ENCODE results near the gene SAP30BP.
A peak's percentile ranks its signal among the peaks of the same experiment; 100 is the strongest.

The SAP30BP gene

DNA sequence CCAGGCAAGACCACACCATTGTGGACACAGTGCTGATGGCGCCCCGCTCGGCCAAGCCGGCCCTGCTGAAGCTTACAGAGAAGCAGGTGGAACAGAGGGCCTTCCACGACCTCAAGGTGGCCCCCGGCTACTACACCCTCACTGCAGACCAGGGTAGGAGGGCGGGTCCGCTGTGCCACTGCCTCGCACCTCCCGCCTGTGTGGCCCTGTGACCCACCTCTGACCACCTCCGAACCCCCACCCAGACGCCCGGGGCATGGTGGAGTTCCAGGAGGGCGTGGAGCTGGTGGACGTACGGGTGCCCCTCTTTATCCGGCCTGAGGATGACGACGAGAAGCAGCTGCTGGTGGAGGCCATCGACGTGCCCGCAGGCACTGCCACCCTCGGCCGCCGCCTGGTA is 75.2 kb downstream of the SAP30BP start:
- H3K9ac ChIP-seq (ENCODE audit: low read length in 5 of 5): no peak overlapping the region

GRCh38 chr17:75743625-75744206 is 76.6 kb downstream of the SAP30BP start:
- H3K27me3 ChIP-seq (ENCODE audit: control insufficient read depth in 5 of 5, insufficient read depth in 4 of 5, low read length in 5 of 5): peaks cover 0 to 3% (median 0%) of the 10 kb centered on the region in 5 donors
- no peak overlapping the region for H3K9ac ChIP-seq (ENCODE audit: low read length in 5 of 5)
- H3K27ac ChIP-seq (ENCODE audit: low read depth, low read length): no peak overlapping the region
- peaks cover 3 to 7% (median 5%) of the 10 kb centered on the region in 5 donors for H3K4me1 ChIP-seq (ENCODE audit: control insufficient read depth in 5 of 5, insufficient read depth in 5 of 5, low read length in 5 of 5)
- H3K36me3 ChIP-seq (ENCODE audit: control insufficient read depth in 5 of 5, insufficient read depth in 5 of 5, low read length in 5 of 5): no peaks in the 10 kb centered on the region
- H3K4me3 ChIP-seq (ENCODE audit: low read depth in 1 of 5, low read length in 5 of 5): no peak overlapping the region
- H3K9me3 ChIP-seq (ENCODE audit: control insufficient read depth in 5 of 5, low read length in 5 of 5): no peaks in the 10 kb centered on the region

More for the DNA sequence above, 75.2 kb downstream of the SAP30BP start:
- no peaks in the 10 kb centered on the region for H3K9me3 ChIP-seq (ENCODE audit: control insufficient read depth in 5 of 5, low read length in 5 of 5)
- H3K36me3 ChIP-seq (ENCODE audit: control insufficient read depth in 5 of 5, insufficient read depth in 5 of 5, low read length in 5 of 5): no peaks in the 10 kb centered on the region
- H3K4me3 ChIP-seq (ENCODE audit: low read depth in 1 of 5, low read length in 5 of 5): no peak overlapping the region
- H3K27ac ChIP-seq (ENCODE audit: low read depth, low read length): no peak overlapping the region
- H3K27me3 ChIP-seq (ENCODE audit: control insufficient read depth in 5 of 5, insufficient read depth in 4 of 5, low read length in 5 of 5): peaks cover 0 to 3% (median 0%) of the 10 kb centered on the region in 5 donors
- H3K4me1 ChIP-seq (ENCODE audit: control insufficient read depth in 5 of 5, insufficient read depth in 5 of 5, low read length in 5 of 5): peaks cover 0 to 5% (median under 1%) of the 10 kb centered on the region in 5 donors

GRCh38 chr17:75748706-75749105 is 81.6 kb downstream of the SAP30BP start:
- H3K27me3 ChIP-seq (ENCODE audit: control insufficient read depth in 5 of 5, insufficient read depth in 4 of 5, low read length in 5 of 5): no peaks in the 10 kb centered on the region
- H3K9me3 ChIP-seq (ENCODE audit: control insufficient read depth in 5 of 5, low read length in 5 of 5): no peaks in the 10 kb centered on the region
- peaks cover 3 to 22% (median 21%) of the 10 kb centered on the region in 5 donors for H3K4me1 ChIP-seq (ENCODE audit: control insufficient read depth in 5 of 5, insufficient read depth in 5 of 5, low read length in 5 of 5)
- H3K36me3 ChIP-seq (ENCODE audit: control insufficient read depth in 5 of 5, insufficient read depth in 5 of 5, low read length in 5 of 5): no peaks in the 10 kb centered on the region
- no peak overlapping the region for H3K9ac ChIP-seq (ENCODE audit: low read length in 5 of 5)
- H3K4me3 ChIP-seq (ENCODE audit: low read depth in 1 of 5, low read length in 5 of 5): no peak overlapping the region
- no peak overlapping the region for H3K27ac ChIP-seq (ENCODE audit: low read depth, low read length)

GRCh38 chr17:75749545-75750389 is 82.6 kb downstream of the SAP30BP start:
- H3K9ac ChIP-seq (ENCODE audit: low read length in 5 of 5): peak overlapping the region in 1 of 5 donors; percentile 26
- H3K9me3 ChIP-seq (ENCODE audit: control insufficient read depth in 5 of 5, low read length in 5 of 5): no peaks in the 10 kb centered on the region
- H3K4me3 ChIP-seq (ENCODE audit: low read depth in 1 of 5, low read length in 5 of 5): no peak overlapping the region
- no peaks in the 10 kb centered on the region for H3K27me3 ChIP-seq (ENCODE audit: control insufficient read depth in 5 of 5, insufficient read depth in 4 of 5, low read length in 5 of 5)
- peaks cover 3 to 32% (median 31%) of the 10 kb centered on the region in 5 donors for H3K4me1 ChIP-seq (ENCODE audit: control insufficient read depth in 5 of 5, insufficient read depth in 5 of 5, low read length in 5 of 5)
- peaks cover 0 to 3% (median 0%) of the 10 kb centered on the region in 5 donors for H3K36me3 ChIP-seq (ENCODE audit: control insufficient read depth in 5 of 5, insufficient read depth in 5 of 5, low read length in 5 of 5)
- H3K27ac ChIP-seq (ENCODE audit: low read depth, low read length): no peak overlapping the region

DNA sequence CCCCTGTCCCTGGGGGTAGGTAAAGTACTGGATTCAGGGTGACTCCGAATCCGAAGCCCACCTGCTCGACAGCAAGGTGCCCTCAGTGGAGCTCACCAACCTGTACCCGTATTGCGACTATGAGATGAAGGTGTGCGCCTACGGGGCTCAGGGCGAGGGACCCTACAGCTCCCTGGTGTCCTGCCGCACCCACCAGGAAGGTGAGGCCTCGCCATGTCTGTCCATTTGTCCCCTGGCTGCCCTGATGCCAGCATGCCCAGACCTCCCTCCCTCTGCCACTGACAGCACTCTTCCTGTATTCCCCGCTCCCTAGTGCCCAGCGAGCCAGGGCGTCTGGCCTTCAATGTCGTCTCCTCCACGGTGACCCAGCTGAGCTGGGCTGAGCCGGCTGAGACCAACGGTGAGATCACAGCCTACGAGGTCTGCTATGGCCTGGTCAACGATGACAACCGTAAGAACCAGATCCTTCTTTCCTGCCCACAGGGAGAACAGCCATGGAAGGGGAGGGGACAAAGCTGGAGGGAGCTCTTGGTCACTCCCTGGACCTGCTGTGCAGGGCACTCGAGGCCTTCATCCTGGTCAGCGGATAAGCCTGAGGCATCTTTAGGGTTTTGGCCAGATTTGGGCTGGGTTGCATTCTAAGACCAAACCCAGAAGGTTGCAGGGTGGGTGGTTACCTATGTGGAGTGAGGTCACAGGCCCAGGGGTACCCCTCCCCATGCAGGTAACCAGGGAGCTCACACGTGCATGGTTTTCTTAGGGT is 83.7 kb downstream of the SAP30BP start:
- H3K4me3 ChIP-seq (ENCODE audit: low read depth in 1 of 5, low read length in 5 of 5): no peak overlapping the region
- H3K36me3 ChIP-seq (ENCODE audit: control insufficient read depth in 5 of 5, insufficient read depth in 5 of 5, low read length in 5 of 5): peaks cover 0 to 3% (median 0%) of the 10 kb centered on the region in 5 donors
- peaks cover 3 to 37% (median 32%) of the 10 kb centered on the region in 5 donors for H3K4me1 ChIP-seq (ENCODE audit: control insufficient read depth in 5 of 5, insufficient read depth in 5 of 5, low read length in 5 of 5)
- no peaks in the 10 kb centered on the region for H3K9me3 ChIP-seq (ENCODE audit: control insufficient read depth in 5 of 5, low read length in 5 of 5)
- H3K27ac ChIP-seq (ENCODE audit: low read depth, low read length): no peak overlapping the region
- H3K9ac ChIP-seq (ENCODE audit: low read length in 5 of 5): no peak overlapping the region
- no peaks in the 10 kb centered on the region for H3K27me3 ChIP-seq (ENCODE audit: control insufficient read depth in 5 of 5, insufficient read depth in 4 of 5, low read length in 5 of 5)

- Histone ChIP-seq H3K36me3 (ENCODE audit: control insufficient read depth in 5 of 5, insufficient read depth in 5 of 5, low read length in 5 of 5) (peaks cover 0 to 3% (median 0%) of the 10 kb centered on the region in 5 donors), H3K27ac (ENCODE audit: low read depth, low read length) (no peak overlapping the region), H3K4me1 (ENCODE audit: control insufficient read depth in 5 of 5, insufficient read depth in 5 of 5, low read length in 5 of 5) (peaks cover 3 to 40% (median 32%) of the 10 kb centered on the region in 5 donors), H3K9me3 (ENCODE audit: control insufficient read depth in 5 of 5, low read length in 5 of 5) (no peaks in the 10 kb centered on the region), H3K4me3 (ENCODE audit: low read depth in 1 of 5, low read length in 5 of 5) (no peak overlapping the region), H3K9ac (ENCODE audit: low read length in 5 of 5) (no peak overlapping the region), H3K27me3 (ENCODE audit: control insufficient read depth in 5 of 5, insufficient read depth in 4 of 5, low read length in 5 of 5) (no peaks in the 10 kb centered on the region)
Measured at GRCh38 chr17:75751676-75752404, 84.7 kb downstream of the SAP30BP start.

DNA sequence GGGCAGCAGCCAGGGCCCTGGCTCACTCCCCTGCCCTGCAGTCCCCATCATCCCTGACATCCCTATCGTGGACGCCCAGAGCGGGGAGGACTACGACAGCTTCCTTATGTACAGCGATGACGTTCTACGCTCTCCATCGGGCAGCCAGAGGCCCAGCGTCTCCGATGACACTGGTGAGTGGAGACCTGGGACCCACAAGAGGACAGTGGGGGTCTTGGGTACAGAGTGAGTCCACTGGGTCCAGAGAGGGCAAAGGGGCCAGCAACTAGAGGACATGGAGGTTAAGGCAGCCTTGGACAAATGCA is 85.2 kb downstream of the SAP30BP start:
- Histone ChIP-seq H3K27me3 (ENCODE audit: control insufficient read depth in 5 of 5, insufficient read depth in 4 of 5, low read length in 5 of 5) (no peaks in the 10 kb centered on the region), H3K4me1 (ENCODE audit: control insufficient read depth in 5 of 5, insufficient read depth in 5 of 5, low read length in 5 of 5) (peaks cover 3 to 40% (median 32%) of the 10 kb centered on the region in 5 donors), H3K9ac (ENCODE audit: low read length in 5 of 5) (no peak overlapping the region), H3K9me3 (ENCODE audit: control insufficient read depth in 5 of 5, low read length in 5 of 5) (no peaks in the 10 kb centered on the region), H3K4me3 (ENCODE audit: low read depth in 1 of 5, low read length in 5 of 5) (no peak overlapping the region), H3K27ac (ENCODE audit: low read depth, low read length) (no peak overlapping the region), H3K36me3 (ENCODE audit: control insufficient read depth in 5 of 5, insufficient read depth in 5 of 5, low read length in 5 of 5) (peaks cover 0 to 8% (median 0%) of the 10 kb centered on the region in 5 donors)

GRCh38 chr17:75752802-75753513 is 85.8 kb downstream of the SAP30BP start:
- H3K9ac ChIP-seq (ENCODE audit: low read length in 5 of 5): peak overlapping the region in 4 of 5 donors; percentile 30 to 68 (median 44)
- H3K9me3 ChIP-seq (ENCODE audit: control insufficient read depth in 5 of 5, low read length in 5 of 5): no peaks in the 10 kb centered on the region
- H3K4me1 ChIP-seq (ENCODE audit: control insufficient read depth in 5 of 5, insufficient read depth in 5 of 5, low read length in 5 of 5): peaks cover 0 to 34% (median 27%) of the 10 kb centered on the region in 5 donors
- peaks cover 0 to 14% (median 6%) of the 10 kb centered on the region in 5 donors for H3K36me3 ChIP-seq (ENCODE audit: control insufficient read depth in 5 of 5, insufficient read depth in 5 of 5, low read length in 5 of 5)
- H3K4me3 ChIP-seq (ENCODE audit: low read depth in 1 of 5, low read length in 5 of 5): peak overlapping the region in 4 of 5 donors; percentile 36 to 62 (median 48)
- H3K27ac ChIP-seq (ENCODE audit: low read depth, low read length): no peak overlapping the region
- no peaks in the 10 kb centered on the region for H3K27me3 ChIP-seq (ENCODE audit: control insufficient read depth in 5 of 5, insufficient read depth in 4 of 5, low read length in 5 of 5)
